Measurements from ENCODE around the gene TRIM10. TPM values are rescaled to one million over a fixed set of nuclear protein-coding genes. Genes with fewer than 3 reads are reported as not detected.

The TRIM10 gene
- total RNA-seq = not detected

DNA sequence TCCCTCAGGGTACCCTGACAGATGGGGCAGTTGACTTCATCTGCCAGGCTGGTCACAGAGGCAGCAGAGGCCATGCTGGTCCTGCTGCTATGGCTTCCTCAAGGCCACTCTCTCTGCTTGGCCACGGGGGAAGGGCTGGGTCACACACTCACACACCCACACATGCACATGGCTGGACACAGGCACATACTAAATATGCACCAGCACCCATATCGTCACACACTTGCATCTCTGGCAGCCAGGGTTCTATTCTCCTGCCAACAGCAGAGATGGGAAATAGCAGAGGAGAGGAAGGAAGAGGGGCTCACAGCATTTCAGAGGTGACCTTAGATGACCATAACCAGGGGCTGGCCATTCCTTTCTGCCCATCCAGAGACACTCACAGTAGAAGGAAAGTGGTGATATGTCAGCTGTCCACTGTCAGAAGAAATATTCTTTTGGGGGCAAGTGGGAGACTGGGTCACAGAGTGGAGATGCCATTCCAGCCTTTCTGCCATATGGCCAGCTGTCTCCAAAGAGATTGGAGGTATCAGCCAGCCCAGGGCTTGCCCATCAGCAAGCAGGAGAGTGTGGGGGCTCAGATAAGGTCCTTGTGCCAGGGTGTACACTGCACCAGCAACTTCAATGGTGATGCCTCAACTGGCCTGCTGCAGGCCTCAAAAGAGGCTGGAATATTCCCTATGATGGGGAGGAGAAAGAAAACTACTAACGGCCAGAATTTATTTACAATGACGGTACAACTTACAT lies at the start of gene TRIM10:
TSS of gene TRIM10 (minus strand) at position 427 of the 747 bp plus-strand sequence. CDS start at position 74, 353 bp downstream.
- no peak for TF ChIP-seq CTCF (IDR thresholded peaks at IDR 0.05; ENCODE audit: low read depth)

- no peak for TF ChIP-seq CTCF (IDR thresholded peaks at IDR 0.05; ENCODE audit: low read depth)
These were observed 46.7 kb upstream of the TRIM10 start for GRCh38 chr6:30207619-30208295.

GRCh38 chr6:30206799-30207618 lies 46.0 kb upstream of the TRIM10 start:
- TF ChIP-seq CTCF (IDR thresholded peaks at IDR 0.05; ENCODE audit: low read depth) = no peak

GRCh38 chr6:30206152-30206551 lies 45.1 kb upstream of the TRIM10 start:
- no peak for TF ChIP-seq CTCF (IDR thresholded peaks at IDR 0.05; ENCODE audit: low read depth)

- TF ChIP-seq CTCF (IDR thresholded peaks at IDR 0.05; ENCODE audit: low read depth) = no peak
These were observed 43.1 kb upstream of the TRIM10 start for GRCh38 chr6:30204116-30204515.

- TF ChIP-seq CTCF (IDR thresholded peaks at IDR 0.05; ENCODE audit: low read depth) = no peak
These were observed 41.4 kb upstream of the TRIM10 start for GRCh38 chr6:30202366-30202765.
